Measurements from ENCODE around the gene ARMC3.

- TF ChIP-seq SMC3 (IDR thresholded peaks at IDR 0.05) = no peak
- TF ChIP-seq E2F6 (IDR thresholded peaks at IDR 0.05; ENCODE audit: borderline replicate concordance, low read depth) = no peak
- no peak for TF ChIP-seq CTCF (IDR thresholded peaks at IDR 0.05)
- TF ChIP-seq MAX (IDR thresholded peaks at IDR 0.05) = no peak
- no peak for TF ChIP-seq POLR2A (IDR thresholded peaks at IDR 0.05; ENCODE audit: low read length)
- TF ChIP-seq EHF (CRISPR knock-in tag; IDR thresholded peaks at IDR 0.05) = no peak
- TF ChIP-seq EP300 (IDR thresholded peaks at IDR 0.05) = no peak
- TF ChIP-seq RAD21 (conservative IDR thresholded peaks at IDR 0.05 in 1 of 2, IDR thresholded peaks at IDR 0.05 in 1 of 2) = no peak
- TF ChIP-seq MYC (IDR thresholded peaks at IDR 0.05; ENCODE audit: borderline replicate concordance, low read length) = no peak
- no peak for TF ChIP-seq CEBPB (IDR thresholded peaks at IDR 0.05)
- no peak for TF ChIP-seq PBX3 (IDR thresholded peaks at IDR 0.05)
- no peak for TF ChIP-seq USF2 (IDR thresholded peaks at IDR 0.05)
- TF ChIP-seq CBX8 (IDR thresholded peaks at IDR 0.05) = no peak
Observed at GRCh38 chr10:22993314-22993713, 65.5 kb downstream of the ARMC3 start.
